AG04450 (cell line): ENCODE data around the gene ABCB8. TPM values are rescaled to one million over a fixed set of nuclear protein-coding genes. Genes with fewer than 3 reads are reported as not detected.
A peak's percentile ranks its signal among the peaks of the same experiment; 100 is the strongest.

Experiments
- CTCF ChIA-PET: fragments of 300-600, 350-600 bp; formaldehyde crosslinking; extraction: SDS; loops from one replicate; lab custom pipeline; 2022; ENCODE audit warnings: antibody characterized with exemption, inconsistent platforms; lab: Charles Lee
- POLR2A ChIA-PET: fragments of 350-600 bp; formaldehyde crosslinking; extraction: SDS; loops from one replicate; lab custom pipeline; 2021; ENCODE audit warnings: antibody characterized with exemption, inconsistent platforms; lab: Yijun Ruan, JAX
- DNase-seq: peaks from one replicate; pipeline ENCODE4 v3.0.0-alpha.2; 2011; ENCODE audit warnings: low read depth, low spot score
- H3K27ac ChIP-seq: one replicate; pipeline ENCODE4 v1.5.1; 2012; ENCODE audit warnings: low read depth, low read length, control low read depth
- H3K27me3 ChIP-seq: one replicate; pipeline ENCODE4 v1.6.0; 2012; ENCODE audit warnings: low read length; ENCODE audit not compliant: control insufficient read depth, insufficient read depth
- H3K4me3 ChIP-seq: 2 replicates; pipeline ENCODE4 v1.5.1; 2011; ENCODE audit warnings: mild to moderate bottlenecking, low read depth, low read length, control low read depth
- H3K9me3 ChIP-seq: 2 replicates; pipeline ENCODE4 v1.5.1; 2012; ENCODE audit warnings: low read length; ENCODE audit not compliant: control insufficient read depth, insufficient read depth
- polyA plus RNA-seq: library from polyadenylated mRNA; depleted of rRNA; stranded (reverse); fragments of >200 nt; gene quantifications from 2 replicates; pipeline ENCODE4 v1.2.3, GENCODE V29; 2011
- TF ChIP-seq, protein P1 (sequence below): IDR thresholded peaks from 2 replicates; pipeline ENCODE4 v1.5.1; 2011; ENCODE audit warnings: low read depth, low read length, control low read depth, inconsistent platforms

The ABCB8 gene
- polyA plus RNA-seq, 1 experiment, result 10.7 TPM

DNA sequence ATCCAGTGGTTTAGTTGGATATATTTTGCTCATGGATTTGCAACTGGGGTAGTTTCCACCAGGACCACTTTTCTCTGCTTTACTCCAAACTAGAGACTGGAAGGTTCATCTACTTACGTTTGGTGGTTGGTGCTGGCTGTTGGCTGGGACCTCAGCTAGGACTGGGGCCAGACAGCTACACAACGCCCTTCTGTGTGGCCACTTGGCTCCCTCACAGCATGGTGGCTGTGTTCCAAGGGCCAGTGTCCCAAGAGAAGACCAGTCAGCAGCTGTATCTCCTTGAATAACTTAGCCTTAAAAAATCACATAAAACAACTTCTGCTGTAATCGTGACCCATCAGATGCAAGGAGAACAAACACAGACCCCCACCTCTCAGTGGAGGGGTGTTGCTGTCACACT lies 45.9 kb upstream of the ABCB8 start:
- no peak for DNase-seq
- Histone ChIP-seq H3K9me3 (no peaks in the 10 kb centered on the region), H3K27me3 (peaks cover 39% of the 10 kb centered on the region), H3K4me3 (no peak overlapping the region), H3K27ac (no peak overlapping the region)
- TF ChIP-seq, protein P1, sequence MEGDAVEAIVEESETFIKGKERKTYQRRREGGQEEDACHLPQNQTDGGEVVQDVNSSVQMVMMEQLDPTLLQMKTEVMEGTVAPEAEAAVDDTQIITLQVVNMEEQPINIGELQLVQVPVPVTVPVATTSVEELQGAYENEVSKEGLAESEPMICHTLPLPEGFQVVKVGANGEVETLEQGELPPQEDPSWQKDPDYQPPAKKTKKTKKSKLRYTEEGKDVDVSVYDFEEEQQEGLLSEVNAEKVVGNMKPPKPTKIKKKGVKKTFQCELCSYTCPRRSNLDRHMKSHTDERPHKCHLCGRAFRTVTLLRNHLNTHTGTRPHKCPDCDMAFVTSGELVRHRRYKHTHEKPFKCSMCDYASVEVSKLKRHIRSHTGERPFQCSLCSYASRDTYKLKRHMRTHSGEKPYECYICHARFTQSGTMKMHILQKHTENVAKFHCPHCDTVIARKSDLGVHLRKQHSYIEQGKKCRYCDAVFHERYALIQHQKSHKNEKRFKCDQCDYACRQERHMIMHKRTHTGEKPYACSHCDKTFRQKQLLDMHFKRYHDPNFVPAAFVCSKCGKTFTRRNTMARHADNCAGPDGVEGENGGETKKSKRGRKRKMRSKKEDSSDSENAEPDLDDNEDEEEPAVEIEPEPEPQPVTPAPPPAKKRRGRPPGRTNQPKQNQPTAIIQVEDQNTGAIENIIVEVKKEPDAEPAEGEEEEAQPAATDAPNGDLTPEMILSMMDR, result no peak
- CTCF ChIA-PET, result no interaction called here
- POLR2A ChIA-PET, result no interaction called here

DNA sequence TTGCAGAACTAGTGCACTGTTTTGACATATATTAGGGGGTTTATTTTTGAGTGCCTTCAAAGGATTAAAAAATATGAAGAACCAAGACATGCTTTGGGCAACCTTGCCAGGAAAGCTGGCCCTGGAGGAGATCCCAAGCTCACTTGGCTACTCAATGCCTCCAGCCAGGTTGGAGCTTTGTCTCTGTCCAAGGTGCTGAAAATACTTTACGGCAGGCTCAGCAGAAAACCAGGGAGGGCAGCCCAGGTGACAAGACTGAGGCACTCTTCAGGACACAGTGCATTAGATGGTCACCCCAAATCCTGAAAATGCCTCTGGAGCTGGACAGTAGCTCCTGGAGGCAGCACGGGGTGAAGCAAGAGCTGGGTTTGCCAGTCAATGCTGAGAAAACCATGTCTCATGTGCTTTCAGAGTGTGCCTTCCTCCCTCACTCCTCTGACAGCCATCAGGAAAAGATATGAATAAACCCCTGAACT lies 44.3 kb upstream of the ABCB8 start:
- CTCF ChIA-PET, result interaction anchor here (0.6 to 4.4 kb wide), 12 partner anchors 8 to 564 kb away, joined by 3 to 78 read pairs (median 6); no protein-coding TSS in a partner anchor
- no peak for DNase-seq
- H3K27me3 ChIP-seq, result peaks cover 39% of the 10 kb centered on the region

DNA sequence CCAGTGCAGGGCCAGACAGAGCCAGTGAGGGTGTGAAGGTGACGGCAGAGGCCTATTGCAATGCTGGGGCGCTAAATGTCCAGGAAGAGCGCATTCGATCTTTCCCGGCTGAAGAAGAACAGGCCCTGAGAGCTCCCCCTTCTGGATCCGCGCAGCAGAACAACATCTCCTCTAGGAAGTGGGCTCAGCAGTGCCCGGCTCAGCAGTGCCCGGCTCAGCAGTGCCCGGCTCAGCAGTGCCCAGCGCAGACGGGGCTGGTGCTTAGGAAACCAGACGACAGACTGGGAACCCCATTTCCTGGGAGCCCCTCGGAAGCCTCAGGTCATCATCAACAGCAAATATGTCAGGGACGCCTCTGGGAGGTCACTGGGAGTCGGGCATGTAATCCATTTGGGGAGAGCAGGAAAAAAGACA lies 42.1 kb upstream of the ABCB8 start:
- Histone ChIP-seq H3K9me3 (peaks cover 12% of the 10 kb centered on the region), H3K27me3 (peaks cover 20% of the 10 kb centered on the region), H3K27ac (no peak overlapping the region), H3K4me3 (no peak overlapping the region)
- POLR2A ChIA-PET, result no interaction called here
- DNase-seq, result no peak
- CTCF ChIA-PET, result interaction anchor here (0.6 to 4.4 kb wide), 22 partner anchors 8 to 207 kb away, joined by 3 to 78 read pairs (median 4); no protein-coding TSS in a partner anchor
- TF ChIP-seq, protein P1, result peak; percentile 80

More for the DNA sequence above, 44.3 kb upstream of the ABCB8 start:
- TF ChIP-seq, protein P1, result no peak
- Histone ChIP-seq H3K4me3 (no peak overlapping the region), H3K27ac (no peak overlapping the region), H3K9me3 (no peaks in the 10 kb centered on the region)
- POLR2A ChIA-PET, result no interaction called here

DNA sequence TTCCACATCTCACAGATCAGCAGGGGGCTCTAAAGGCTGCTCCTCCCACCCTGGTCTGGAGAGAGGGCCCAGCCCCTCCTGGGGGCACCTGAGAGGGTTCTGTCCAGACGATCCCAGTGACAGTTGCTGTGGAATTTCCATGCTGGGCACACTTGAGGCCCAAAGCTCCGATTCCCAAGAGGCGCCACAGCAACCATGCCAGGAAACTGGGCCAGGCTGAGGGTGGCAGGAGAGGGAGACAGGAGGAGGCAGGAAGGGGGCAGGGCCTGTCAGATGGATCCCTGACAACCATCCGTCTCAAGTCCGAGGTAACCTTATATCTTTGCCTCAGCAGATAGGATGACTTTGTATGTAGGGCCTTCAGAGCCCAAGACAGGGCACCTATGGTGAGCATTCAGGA lies 41.7 kb upstream of the ABCB8 start:
- Histone ChIP-seq H3K4me3 (no peak overlapping the region), H3K9me3 (peaks cover 16% of the 10 kb centered on the region), H3K27me3 (peaks cover 20% of the 10 kb centered on the region), H3K27ac (no peak overlapping the region)
- ChIA-PET CTCF (interaction anchor here (0.6 to 4.4 kb wide), 11 partner anchors 11 to 239 kb away, joined by 3 to 78 read pairs (median 13); no protein-coding TSS in a partner anchor), POLR2A (no interaction called here)
- DNase-seq, result no peak
- TF ChIP-seq, protein P1, result no peak

DNA sequence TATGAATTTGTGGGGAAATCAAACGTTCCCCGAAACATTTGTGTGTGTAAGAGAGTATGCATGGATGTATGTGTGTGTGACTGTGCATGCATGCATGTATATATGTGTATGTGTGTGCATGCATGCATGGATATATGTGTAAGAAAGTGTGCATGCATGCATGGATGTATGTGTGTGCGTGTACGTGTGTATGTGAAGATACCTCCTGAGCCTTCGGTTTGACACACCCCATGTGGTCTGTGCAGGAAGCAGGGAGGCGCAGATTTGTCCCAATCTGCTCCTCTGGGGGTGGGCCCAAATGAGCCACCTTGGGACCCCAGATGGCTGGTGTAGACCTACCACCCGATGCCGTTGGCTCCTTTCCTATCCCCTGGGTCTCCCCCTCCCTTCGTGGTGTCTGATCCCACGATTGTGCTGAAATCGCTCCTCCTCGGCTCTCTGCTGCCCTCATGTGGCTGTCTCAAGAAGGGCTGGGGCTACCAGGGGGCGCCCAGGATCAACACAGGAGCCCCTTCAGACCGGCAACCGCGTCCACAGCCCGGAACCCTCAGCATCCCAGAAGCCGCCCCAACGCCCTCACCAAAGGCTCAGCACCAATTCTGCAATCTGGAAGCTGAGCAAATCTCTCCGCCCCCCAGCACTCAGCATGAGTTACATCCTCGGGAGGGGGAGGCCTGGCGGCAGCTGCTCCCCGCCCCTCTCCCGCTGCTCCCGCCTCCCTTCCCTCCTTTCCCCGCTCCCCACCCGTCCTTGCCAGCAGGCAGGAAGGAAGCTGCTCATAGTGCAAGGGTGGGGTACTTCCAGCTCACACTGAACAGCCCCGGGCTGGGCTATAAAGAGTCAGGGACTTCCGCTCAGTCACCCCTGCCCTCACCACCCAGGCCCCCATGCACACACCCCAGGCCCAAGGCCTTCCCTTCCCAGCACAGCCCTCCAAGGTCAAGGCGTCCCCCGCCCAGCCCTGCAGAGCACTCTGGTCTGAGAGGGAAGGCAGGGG lies 39.7 kb upstream of the ABCB8 start:
- TF ChIP-seq, protein P1, result peak; percentile 84
- ChIA-PET CTCF (interaction anchor here (0.6 to 4.5 kb wide), 22 partner anchors 8 to 692 kb away, joined by 3 to 46 read pairs (median 4); no protein-coding TSS in a partner anchor), POLR2A (no interaction called here)
- Histone ChIP-seq H3K27ac (no peak overlapping the region), H3K4me3 (no peak overlapping the region), H3K9me3 (peaks cover 17% of the 10 kb centered on the region), H3K27me3 (peaks cover 13% of the 10 kb centered on the region)
- DNase-seq, result no peak
